ENCODE results near the gene ATP2B3. TPM values are rescaled to one million over a fixed set of nuclear protein-coding genes. Genes with fewer than 3 reads are reported as not detected.

The ATP2B3 gene
- total and polyA plus RNA-seq, 9 of the 15 experiments (the other 6 are each of a cell fraction or from before 2014, with no cell fraction given) = 0.04 TPM; not detected in 8

DNA sequence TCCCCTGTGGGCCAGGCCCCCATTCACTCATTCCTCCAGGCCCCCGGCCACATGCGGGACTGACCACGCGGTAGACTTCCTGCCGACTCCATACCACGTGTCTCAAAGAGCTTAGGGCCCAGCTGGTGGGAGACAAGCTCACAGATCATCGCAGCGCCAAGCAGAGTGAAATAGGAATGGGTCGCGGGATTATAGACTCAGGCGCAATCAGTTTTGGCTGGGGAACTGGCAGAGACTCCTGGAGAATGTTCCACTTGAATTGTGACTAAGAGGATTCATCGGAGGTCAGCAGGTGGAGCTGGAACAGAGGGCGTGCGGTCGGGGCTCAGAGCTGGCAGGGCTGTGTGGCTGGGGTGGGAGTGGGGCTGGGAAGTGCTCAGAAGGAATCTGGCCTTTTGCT lies 15.6 kb downstream of the ATP2B3 start:
- H3K4me2 ChIP-seq (ENCODE audit: insufficient read depth, low read length) = no peak overlapping the region
- no peak for DNase-seq (ENCODE audit: extremely low read depth in 1 of 4, low spot score in 3 of 4)
- H3K27ac ChIP-seq (ENCODE audit: extremely low read depth, low read depth, low read length) = no peak overlapping the region
- 46% methylated on average over 15 of the region's 15 CpGs for WGBS (ENCODE audit: insufficient coverage, low coverage, missing lambda C conversion rate)
- no TSS peak for BruUV-seq (replicated peaks)
- CTCF ChIA-PET (ENCODE audit: low intra/inter-chr PET ratio) = no interaction called here
- no peaks in the 10 kb centered on the region for H3K9me3 ChIP-seq (replicated peaks; ENCODE audit: control insufficient read depth, insufficient read depth, low read depth, low read length)
- H2AFZ ChIP-seq (ENCODE audit: low read depth, low read length) = 0 out of 2 replicates have a peak overlapping the region, but pooled peaks have one; percentile 16
- no peak for FAIRE-seq
- intact Hi-C loops (cut with micrococcal nuclease) (no loop called here), in situ Hi-C loops (cut with MboI) (no loop called here)
- peaks cover 0 to 12% of the 10 kb centered on the region in 2 experiments; a peak in 2 of 5 replicates for H3K4me1 ChIP-seq (replicated peaks in 1 of 2; ENCODE audit: control insufficient read depth in 2 of 2, insufficient read depth in 2 of 2, low read length in 2 of 2)
- H3K79me2 ChIP-seq (ENCODE audit: control insufficient read depth, insufficient read depth, low read length) = no peaks in the 10 kb centered on the region
- no peaks in the 10 kb centered on the region for H3K9me1 ChIP-seq (ENCODE audit: control insufficient read depth, insufficient read depth, low read length)
- ATAC-seq = no peak
- TF ChIP-seq, protein P1, sequence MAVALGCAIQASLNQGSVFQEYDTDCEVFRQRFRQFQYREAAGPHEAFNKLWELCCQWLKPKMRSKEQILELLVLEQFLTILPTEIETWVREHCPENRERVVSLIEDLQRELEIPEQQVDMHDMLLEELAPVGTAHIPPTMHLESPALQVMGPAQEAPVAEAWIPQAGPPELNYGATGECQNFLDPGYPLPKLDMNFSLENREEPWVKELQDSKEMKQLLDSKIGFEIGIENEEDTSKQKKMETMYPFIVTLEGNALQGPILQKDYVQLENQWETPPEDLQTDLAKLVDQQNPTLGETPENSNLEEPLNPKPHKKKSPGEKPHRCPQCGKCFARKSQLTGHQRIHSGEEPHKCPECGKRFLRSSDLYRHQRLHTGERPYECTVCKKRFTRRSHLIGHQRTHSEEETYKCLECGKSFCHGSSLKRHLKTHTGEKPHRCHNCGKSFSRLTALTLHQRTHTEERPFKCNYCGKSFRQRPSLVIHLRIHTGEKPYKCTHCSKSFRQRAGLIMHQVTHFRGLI (CRISPR knock-in tag; IDR thresholded peaks at IDR 0.05) = no peak
- TF ChIP-seq, protein P2, sequence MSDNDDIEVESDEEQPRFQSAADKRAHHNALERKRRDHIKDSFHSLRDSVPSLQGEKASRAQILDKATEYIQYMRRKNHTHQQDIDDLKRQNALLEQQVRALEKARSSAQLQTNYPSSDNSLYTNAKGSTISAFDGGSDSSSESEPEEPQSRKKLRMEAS (CRISPR knock-in tag; IDR thresholded peaks at IDR 0.05) = peak; percentile 25; the same call in 1 of the 2 replicates
- peaks cover 4 to 64% of the 10 kb centered on the region in 2 experiments; a peak in 4 of 5 replicates for H3K27me3 ChIP-seq (ENCODE audit: control insufficient read depth in 2 of 2, insufficient read depth in 2 of 2, low read length in 2 of 2)
- no peaks in the 10 kb centered on the region for H4K20me1 ChIP-seq (replicated peaks; ENCODE audit: control insufficient read depth, insufficient read depth, low read length)
- POLR2A ChIA-PET = no interaction called here
- no peak overlapping the region for H3K9ac ChIP-seq (ENCODE audit: insufficient read depth in 1 of 2, low read depth in 2 of 2, low read length in 2 of 2)
- H3K4me3 ChIP-seq = no peak overlapping the region
- H3K36me3 ChIP-seq (ENCODE audit: control insufficient read depth, insufficient read depth, low read length) = no peaks in the 10 kb centered on the region

DNA sequence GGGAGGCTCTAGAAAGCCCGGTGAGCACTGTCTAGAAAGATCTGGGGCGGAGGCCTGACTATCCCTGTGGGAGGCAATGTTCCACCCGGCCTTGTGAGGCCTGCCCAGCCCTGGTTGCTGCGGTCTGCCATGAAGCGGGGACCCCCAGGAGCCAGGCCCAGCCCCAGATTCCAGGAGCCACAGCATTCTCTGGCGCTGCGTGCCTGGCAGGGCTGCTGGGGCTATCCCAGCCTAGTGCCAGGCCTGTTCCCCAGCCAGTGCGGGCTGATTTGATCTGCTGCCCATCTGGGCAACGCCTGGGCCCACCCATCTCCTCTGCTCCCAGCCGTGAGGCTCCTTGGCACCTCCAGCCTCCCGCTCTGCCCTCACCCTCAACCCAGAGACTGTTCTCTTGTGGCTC lies 19.6 kb downstream of the ATP2B3 start:
- H3K4me3 ChIP-seq = no peak overlapping the region
- in situ Hi-C loops (cut with MboI) (no loop called here), intact Hi-C loops (cut with micrococcal nuclease) (loop anchor here (5.0 kb wide), 2 partner anchors 110 to 130 kb away; partner anchors contain the start of gene DUSP9)
- H3K79me2 ChIP-seq (ENCODE audit: control insufficient read depth, insufficient read depth, low read length) = no peaks in the 10 kb centered on the region
- ChIA-PET CTCF (ENCODE audit: low intra/inter-chr PET ratio) (no interaction called here), POLR2A (interaction anchor here (1.0 kb wide), 1 partner anchor 130 kb away, joined by 3 read pairs; no protein-coding TSS in a partner anchor)
- no peaks in the 10 kb centered on the region for H3K9me1 ChIP-seq (ENCODE audit: control insufficient read depth, insufficient read depth, low read length)
- BruUV-seq (replicated peaks) = no TSS peak
- no peaks in the 10 kb centered on the region for H3K36me3 ChIP-seq (ENCODE audit: control insufficient read depth, insufficient read depth, low read length)
- DNase-seq (ENCODE audit: extremely low read depth in 1 of 4, low spot score in 3 of 4) (no peak), ATAC-seq (no peak), FAIRE-seq (no peak)
- H3K27me3 ChIP-seq (ENCODE audit: control insufficient read depth in 2 of 2, insufficient read depth in 2 of 2, low read length in 2 of 2) = peaks cover 0 to 59% of the 10 kb centered on the region in 2 experiments; a peak in 4 of 5 replicates
- peaks cover 0 to 33% of the 10 kb centered on the region in 2 experiments; a peak in 2 of 5 replicates for H3K4me1 ChIP-seq (replicated peaks in 1 of 2; ENCODE audit: control insufficient read depth in 2 of 2, insufficient read depth in 2 of 2, low read length in 2 of 2)
- 0 out of 2 replicates have a peak, but pooled peaks cover 4% of the 10 kb centered on the region for H4K20me1 ChIP-seq (replicated peaks; ENCODE audit: control insufficient read depth, insufficient read depth, low read length)
- H3K4me2 ChIP-seq (ENCODE audit: insufficient read depth, low read length) = no peak overlapping the region
- no peak overlapping the region for H2AFZ ChIP-seq (ENCODE audit: low read depth, low read length)
- no peak for TF ChIP-seq DACH1 (IDR thresholded peaks at IDR 0.05; ENCODE audit: partially characterized antibody)
- TF ChIP-seq, protein P3, sequence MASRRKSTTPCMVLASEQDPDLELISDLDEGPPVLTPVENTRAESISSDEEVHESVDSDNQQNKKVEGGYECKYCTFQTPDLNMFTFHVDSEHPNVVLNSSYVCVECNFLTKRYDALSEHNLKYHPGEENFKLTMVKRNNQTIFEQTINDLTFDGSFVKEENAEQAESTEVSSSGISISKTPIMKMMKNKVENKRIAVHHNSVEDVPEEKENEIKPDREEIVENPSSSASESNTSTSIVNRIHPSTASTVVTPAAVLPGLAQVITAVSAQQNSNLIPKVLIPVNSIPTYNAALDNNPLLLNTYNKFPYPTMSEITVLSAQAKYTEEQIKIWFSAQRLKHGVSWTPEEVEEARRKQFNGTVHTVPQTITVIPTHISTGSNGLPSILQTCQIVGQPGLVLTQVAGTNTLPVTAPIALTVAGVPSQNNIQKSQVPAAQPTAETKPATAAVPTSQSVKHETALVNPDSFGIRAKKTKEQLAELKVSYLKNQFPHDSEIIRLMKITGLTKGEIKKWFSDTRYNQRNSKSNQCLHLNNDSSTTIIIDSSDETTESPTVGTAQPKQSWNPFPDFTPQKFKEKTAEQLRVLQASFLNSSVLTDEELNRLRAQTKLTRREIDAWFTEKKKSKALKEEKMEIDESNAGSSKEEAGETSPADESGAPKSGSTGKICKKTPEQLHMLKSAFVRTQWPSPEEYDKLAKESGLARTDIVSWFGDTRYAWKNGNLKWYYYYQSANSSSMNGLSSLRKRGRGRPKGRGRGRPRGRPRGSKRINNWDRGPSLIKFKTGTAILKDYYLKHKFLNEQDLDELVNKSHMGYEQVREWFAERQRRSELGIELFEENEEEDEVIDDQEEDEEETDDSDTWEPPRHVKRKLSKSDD (conservative IDR thresholded peaks at IDR 0.05; ENCODE audit: low read length) = no peak
- TF ChIP-seq POLR3G (IDR thresholded peaks at IDR 0.05; ENCODE audit: extremely low read depth, insufficient read length, insufficient replicate concordance) = no peak
- no peak for TF ChIP-seq ZNF354B (CRISPR knock-in tag; IDR thresholded peaks at IDR 0.05)
- TF ChIP-seq SREBF1 (IDR thresholded peaks at IDR 0.05; ENCODE audit: borderline replicate concordance, low read depth, low read length) = no peak
- TF ChIP-seq, protein P4, sequence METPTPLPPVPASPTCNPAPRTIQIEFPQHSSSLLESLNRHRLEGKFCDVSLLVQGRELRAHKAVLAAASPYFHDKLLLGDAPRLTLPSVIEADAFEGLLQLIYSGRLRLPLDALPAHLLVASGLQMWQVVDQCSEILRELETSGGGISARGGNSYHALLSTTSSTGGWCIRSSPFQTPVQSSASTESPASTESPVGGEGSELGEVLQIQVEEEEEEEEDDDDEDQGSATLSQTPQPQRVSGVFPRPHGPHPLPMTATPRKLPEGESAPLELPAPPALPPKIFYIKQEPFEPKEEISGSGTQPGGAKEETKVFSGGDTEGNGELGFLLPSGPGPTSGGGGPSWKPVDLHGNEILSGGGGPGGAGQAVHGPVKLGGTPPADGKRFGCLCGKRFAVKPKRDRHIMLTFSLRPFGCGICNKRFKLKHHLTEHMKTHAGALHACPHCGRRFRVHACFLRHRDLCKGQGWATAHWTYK (CRISPR knock-in tag; IDR thresholded peaks at IDR 0.05) = no peak
- 14% methylated on average over 2 of the region's 11 CpGs for WGBS (ENCODE audit: insufficient coverage, low coverage, missing lambda C conversion rate)
- no peak overlapping the region for H3K27ac ChIP-seq (ENCODE audit: extremely low read depth, low read depth, low read length)
- H3K9ac ChIP-seq (ENCODE audit: insufficient read depth in 1 of 2, low read depth in 2 of 2, low read length in 2 of 2) = no peak overlapping the region
- no peaks in the 10 kb centered on the region for H3K9me3 ChIP-seq (replicated peaks; ENCODE audit: control insufficient read depth, insufficient read depth, low read depth, low read length)

Data from K562 (cell line).